Mesothelial cell of epicardium (in vitro differentiated cells): ENCODE results near the gene SLCO2A1. TPM values are rescaled to one million over a fixed set of nuclear protein-coding genes. Genes with fewer than 3 reads are reported as not detected.

ENCODE experiments used
- DNase-seq, 2 experiments: peaks; one replicate each; pipeline ENCODE4 v3.0.0; 2021; ENCODE audit warnings: low spot score in 2 of 2; ENCODE audit not compliant: unreplicated experiment in 2 of 2
- H3K27ac Mint-ChIP-seq: 2 replicates; pipeline ENCODE4 v1.8.0; 2021; ENCODE audit warnings: mixed read lengths
- H3K27me3 Mint-ChIP-seq: 2 replicates; pipeline ENCODE4 v1.8.0; 2021; ENCODE audit warnings: low read depth, mixed read lengths
- H3K36me3 Mint-ChIP-seq: 2 replicates; pipeline ENCODE4 v1.8.0; 2021; ENCODE audit warnings: mixed read lengths
- H3K4me1 Mint-ChIP-seq: 2 replicates; pipeline ENCODE4 v1.8.0; 2021; ENCODE audit warnings: mixed read lengths
- H3K4me3 Mint-ChIP-seq: 2 replicates; pipeline ENCODE4 v1.8.0; 2021; ENCODE audit warnings: mild to moderate bottlenecking, moderate library complexity, mixed read lengths
- H3K9me3 Mint-ChIP-seq: 2 replicates; pipeline ENCODE4 v1.8.0; 2021; ENCODE audit warnings: mixed read lengths
- total RNA-seq: library from RNA; stranded (reverse); gene quantifications from 3 replicates; pipeline ENCODE4 v1.2.1, GENCODE V29; 2021
- TF ChIP-seq, protein P1 (sequence below): fragments of 200-600 bp; sonication (generic); IDR thresholded peaks from one replicate; pipeline ENCODE4 v1.5.0; 2021; ENCODE audit warnings: antibody characterized with exemption; ENCODE audit not compliant: unreplicated experiment

Gene SLCO2A1
- total RNA-seq, 1 donor from 2014 or later = 24.1 TPM

DNA sequence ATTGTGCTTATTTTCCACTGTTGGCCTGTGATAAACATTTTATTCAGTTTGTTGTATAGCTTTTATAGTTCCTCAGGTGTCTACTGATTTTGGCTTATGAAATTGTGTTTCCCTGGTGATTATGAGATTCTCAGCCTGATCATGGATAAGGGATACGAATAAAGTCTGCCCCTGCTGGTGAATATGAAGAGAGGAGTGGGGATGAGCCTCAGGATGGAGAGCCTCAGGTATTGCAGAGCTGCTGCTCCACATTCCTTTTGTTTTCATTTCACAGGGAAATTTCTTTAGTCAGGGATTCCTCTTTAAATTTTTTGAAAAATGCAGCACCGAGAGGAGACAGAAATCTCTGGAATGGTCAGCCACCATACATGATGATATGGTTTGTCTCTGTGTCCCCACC lies 119.3 kb downstream of the SLCO2A1 start:
- peaks cover 9% of the 10 kb centered on the region for H3K27me3 Mint-ChIP-seq
- H3K9me3 Mint-ChIP-seq = no peaks in the 10 kb centered on the region
- H3K4me1 Mint-ChIP-seq = no peaks in the 10 kb centered on the region
- TF ChIP-seq, protein P1, sequence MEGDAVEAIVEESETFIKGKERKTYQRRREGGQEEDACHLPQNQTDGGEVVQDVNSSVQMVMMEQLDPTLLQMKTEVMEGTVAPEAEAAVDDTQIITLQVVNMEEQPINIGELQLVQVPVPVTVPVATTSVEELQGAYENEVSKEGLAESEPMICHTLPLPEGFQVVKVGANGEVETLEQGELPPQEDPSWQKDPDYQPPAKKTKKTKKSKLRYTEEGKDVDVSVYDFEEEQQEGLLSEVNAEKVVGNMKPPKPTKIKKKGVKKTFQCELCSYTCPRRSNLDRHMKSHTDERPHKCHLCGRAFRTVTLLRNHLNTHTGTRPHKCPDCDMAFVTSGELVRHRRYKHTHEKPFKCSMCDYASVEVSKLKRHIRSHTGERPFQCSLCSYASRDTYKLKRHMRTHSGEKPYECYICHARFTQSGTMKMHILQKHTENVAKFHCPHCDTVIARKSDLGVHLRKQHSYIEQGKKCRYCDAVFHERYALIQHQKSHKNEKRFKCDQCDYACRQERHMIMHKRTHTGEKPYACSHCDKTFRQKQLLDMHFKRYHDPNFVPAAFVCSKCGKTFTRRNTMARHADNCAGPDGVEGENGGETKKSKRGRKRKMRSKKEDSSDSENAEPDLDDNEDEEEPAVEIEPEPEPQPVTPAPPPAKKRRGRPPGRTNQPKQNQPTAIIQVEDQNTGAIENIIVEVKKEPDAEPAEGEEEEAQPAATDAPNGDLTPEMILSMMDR = no peak
- no peaks in the 10 kb centered on the region for H3K36me3 Mint-ChIP-seq
- DNase-seq = no peak
- H3K27ac Mint-ChIP-seq = no peak overlapping the region
- H3K4me3 Mint-ChIP-seq = no peak overlapping the region

DNA sequence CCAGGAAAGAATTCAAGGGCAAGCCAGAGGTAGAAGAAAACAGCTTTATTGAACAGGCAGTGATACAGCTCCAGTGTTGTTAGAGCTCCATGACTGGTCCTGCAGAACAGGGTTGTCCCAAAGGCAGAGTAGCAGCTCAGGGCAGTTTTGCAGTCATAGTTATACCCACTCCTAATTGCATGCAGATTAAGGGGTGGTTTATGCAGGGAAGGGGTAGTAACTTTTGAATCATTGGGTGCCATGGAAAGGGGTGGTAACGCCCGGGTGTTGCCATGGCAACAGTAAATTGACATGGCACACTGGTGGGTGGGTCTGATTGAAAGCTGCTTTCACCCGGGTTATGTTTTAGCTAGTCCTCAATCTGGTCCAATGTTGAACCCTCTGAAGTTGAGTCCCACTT lies 124.3 kb downstream of the SLCO2A1 start:
- Mint-ChIP-seq H3K9me3 (peaks cover 11% of the 10 kb centered on the region), H3K36me3 (no peaks in the 10 kb centered on the region), H3K4me1 (no peaks in the 10 kb centered on the region), H3K27me3 (peaks cover 39% of the 10 kb centered on the region), H3K4me3 (no peak overlapping the region), H3K27ac (no peak overlapping the region)
- DNase-seq = no peak
- TF ChIP-seq, protein P1 = no peak

DNA sequence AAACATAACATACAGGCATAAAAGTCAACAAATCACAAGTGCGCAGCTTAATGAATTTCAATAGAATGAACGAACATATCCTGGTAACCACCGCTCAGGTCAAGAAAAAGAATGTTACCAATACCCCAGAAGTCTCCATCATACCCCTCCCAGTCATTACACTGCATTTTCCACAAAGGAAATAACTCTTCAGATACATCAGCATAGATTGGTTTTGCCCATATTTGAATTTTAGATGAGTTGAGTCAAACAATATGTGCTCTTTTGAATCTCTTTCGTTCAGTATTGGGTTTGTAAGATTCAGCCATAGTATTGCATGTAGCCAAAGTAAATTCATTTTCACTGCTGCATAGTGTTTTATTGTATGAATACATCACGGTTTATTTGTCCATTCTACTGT lies 127.9 kb downstream of the SLCO2A1 start:
- no peaks in the 10 kb centered on the region for H3K4me1 Mint-ChIP-seq
- H3K27me3 Mint-ChIP-seq = peaks cover 62% of the 10 kb centered on the region
- H3K27ac Mint-ChIP-seq = no peak overlapping the region
- no peaks in the 10 kb centered on the region for H3K36me3 Mint-ChIP-seq
- DNase-seq = no peak
- H3K9me3 Mint-ChIP-seq = peaks cover 11% of the 10 kb centered on the region
- TF ChIP-seq, protein P1 = no peak
- no peak overlapping the region for H3K4me3 Mint-ChIP-seq

DNA sequence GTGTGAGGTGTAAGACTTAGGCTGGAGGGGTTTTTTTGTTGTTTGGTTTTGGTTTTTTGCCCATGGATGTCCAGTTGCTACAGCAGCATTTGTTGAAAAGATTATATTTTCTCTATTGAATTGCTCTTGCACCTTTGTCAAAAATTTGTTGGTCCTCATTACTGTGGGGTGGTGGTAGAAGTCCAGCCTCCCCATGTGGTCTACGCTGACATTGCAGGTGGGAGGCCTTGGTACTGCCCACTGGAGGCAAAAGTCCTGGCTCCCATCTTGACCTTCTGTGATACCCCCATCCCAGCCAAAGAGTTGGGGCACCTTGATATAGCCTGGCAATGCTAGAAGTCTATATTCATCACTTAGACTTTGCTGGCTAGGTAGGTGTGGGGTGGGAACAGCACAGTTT lies 128.6 kb downstream of the SLCO2A1 start:
- no peak for DNase-seq
- H3K4me3 Mint-ChIP-seq = no peak overlapping the region
- TF ChIP-seq, protein P1 = no peak
- H3K27ac Mint-ChIP-seq = no peak overlapping the region
- peaks cover 11% of the 10 kb centered on the region for H3K9me3 Mint-ChIP-seq
- no peaks in the 10 kb centered on the region for H3K36me3 Mint-ChIP-seq
- no peaks in the 10 kb centered on the region for H3K4me1 Mint-ChIP-seq
- peaks cover 70% of the 10 kb centered on the region for H3K27me3 Mint-ChIP-seq

DNA sequence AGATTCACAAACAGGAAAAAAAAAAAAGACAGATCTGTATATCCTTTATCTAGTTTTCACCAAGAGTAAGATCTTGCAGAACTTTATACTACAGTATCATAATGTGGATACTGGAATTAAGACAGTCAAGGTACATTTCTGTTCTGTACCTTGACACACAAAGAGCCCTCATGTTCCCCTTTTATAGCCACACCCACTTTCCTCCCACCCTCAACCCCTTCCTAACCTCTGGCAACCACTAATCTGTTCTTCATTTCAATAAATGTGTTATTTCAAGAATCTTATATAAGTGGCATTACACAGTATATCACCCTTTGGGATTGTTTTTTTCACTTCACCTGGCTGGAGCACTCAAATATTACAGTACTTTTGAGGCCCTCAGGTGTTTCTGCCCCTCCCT lies 130.4 kb downstream of the SLCO2A1 start:
- Mint-ChIP-seq H3K4me3 (no peak overlapping the region), H3K27me3 (peaks cover 64% of the 10 kb centered on the region)

DNA sequence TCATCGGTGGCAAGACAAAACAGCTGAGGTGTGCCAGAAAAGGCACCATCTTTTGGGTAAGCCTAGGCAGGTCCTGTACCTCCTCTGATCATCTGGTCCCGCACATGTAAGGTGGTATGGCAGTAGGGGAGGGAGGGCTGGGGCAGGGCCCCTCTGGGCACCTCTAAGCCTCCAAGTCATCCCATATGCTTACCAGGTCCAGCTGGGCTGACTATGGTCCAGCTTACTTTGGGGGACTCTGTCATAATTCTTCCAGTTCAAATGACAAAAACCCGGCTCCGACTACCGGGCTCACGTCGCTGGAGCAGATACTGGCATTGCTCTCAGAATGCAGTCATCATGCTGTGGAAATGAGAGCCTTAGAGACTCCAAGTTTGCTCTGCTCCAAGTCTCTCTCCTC lies 132.2 kb downstream of the SLCO2A1 start:
- H3K4me1 Mint-ChIP-seq = peaks cover 6% of the 10 kb centered on the region
- peak overlapping the region; percentile 87 for H3K4me3 Mint-ChIP-seq
- no peak overlapping the region for H3K27ac Mint-ChIP-seq
- no peak for DNase-seq
- TF ChIP-seq, protein P1 = no peak
- H3K36me3 Mint-ChIP-seq = no peaks in the 10 kb centered on the region
- H3K27me3 Mint-ChIP-seq = peaks cover 70% of the 10 kb centered on the region
- peaks cover 3% of the 10 kb centered on the region for H3K9me3 Mint-ChIP-seq

More for the DNA sequence above, 130.4 kb downstream of the SLCO2A1 start:
- H3K9me3 Mint-ChIP-seq = peaks cover 11% of the 10 kb centered on the region
- no peak for DNase-seq
- H3K27ac Mint-ChIP-seq = no peak overlapping the region
- H3K36me3 Mint-ChIP-seq = no peaks in the 10 kb centered on the region
- TF ChIP-seq, protein P1 = no peak
- peaks cover 2% of the 10 kb centered on the region for H3K4me1 Mint-ChIP-seq
